NCI-H128 (cell line): ENCODE data around the gene C16orf78.

Experiments used
- DNase-seq: peaks from one replicate; lab custom pipeline; 2025; ENCODE audit not compliant: unreplicated experiment; lab: John Stamatoyannopoulos, UW

C16orf78 gene

GRCh38 chr16:49428808-49429207 is 55.2 kb downstream of the C16orf78 start:
- no peak for DNase-seq

- DNase-seq, result no peak
These were observed 57.4 kb downstream of the C16orf78 start for GRCh38 chr16:49431040-49431439.

GRCh38 chr16:49431591-49432290 is 58.1 kb downstream of the C16orf78 start:
- DNase-seq, result no peak

GRCh38 chr16:49434733-49435132 is 61.1 kb downstream of the C16orf78 start:
- no peak for DNase-seq

DNA sequence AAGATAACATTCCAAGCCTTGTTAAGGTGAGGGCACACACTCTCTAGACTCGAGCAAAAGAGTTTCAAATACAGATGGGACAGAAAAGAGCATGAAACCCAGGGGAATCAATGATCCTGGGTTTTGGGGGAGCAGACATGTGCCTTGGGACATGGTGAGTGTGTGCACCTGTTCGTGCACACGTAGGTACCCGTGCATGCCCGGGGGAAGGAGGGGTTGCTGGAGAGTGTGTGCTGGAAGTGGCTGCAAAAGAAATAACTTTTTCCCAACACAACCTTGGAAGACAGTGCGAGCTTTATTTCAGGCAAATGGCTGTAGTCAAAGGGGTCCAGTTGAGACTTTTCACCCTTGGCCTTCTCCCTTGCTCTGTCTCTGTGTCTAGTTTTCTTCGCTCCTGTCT is 62.6 kb downstream of the C16orf78 start:
- no peak for DNase-seq

- DNase-seq, result no peak
These were observed 63.7 kb downstream of the C16orf78 start for GRCh38 chr16:49437344-49437743.

DNA sequence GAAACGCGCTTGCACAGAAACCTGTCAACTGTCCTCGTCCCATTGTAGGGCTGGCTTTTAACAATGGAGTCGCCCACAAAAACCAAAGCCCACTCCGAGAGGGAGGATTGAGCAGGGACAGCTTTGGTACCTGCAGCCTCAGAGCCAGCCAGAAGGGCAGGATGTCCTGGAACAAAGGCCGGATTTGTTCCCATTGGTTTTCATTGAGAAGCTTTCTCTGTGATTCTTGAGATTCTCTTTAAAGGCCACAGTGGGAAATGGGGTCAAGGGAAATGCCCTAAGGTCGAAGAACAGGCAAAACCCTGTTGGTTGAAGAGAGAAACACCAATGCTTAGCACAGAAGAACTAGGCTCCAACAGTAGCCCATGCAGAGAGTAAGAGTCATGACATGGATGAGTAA is 65.4 kb downstream of the C16orf78 start:
- no peak for DNase-seq

GRCh38 chr16:49439676-49440075 is 66.1 kb downstream of the C16orf78 start:
- no peak for DNase-seq

- no peak for DNase-seq
These were observed 66.8 kb downstream of the C16orf78 start for GRCh38 chr16:49440156-49441065.

DNA sequence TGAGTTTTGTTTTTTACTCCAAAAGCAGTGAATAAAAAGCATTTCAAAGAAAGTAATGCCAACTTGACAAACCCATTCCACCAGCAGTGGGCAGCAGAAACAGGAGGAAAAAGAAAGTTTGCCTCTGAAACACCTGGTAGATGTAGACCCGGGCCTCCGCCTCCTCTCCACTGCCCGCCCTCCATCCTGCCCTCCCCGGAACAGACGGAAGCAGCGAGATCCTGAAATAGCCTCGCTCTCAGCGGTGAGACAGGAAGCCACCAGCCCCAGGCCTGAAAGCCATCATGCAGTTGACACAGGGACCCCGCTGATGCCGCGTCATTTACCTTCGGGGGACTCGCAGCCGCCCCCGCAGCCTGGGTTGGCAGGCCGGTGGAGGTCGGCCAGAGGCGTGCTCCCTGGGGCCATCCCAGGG is 67.8 kb downstream of the C16orf78 start:
- DNase-seq, result no peak

GRCh38 chr16:49442805-49443204 is 69.2 kb downstream of the C16orf78 start:
- DNase-seq, result no peak

- DNase-seq, result no peak
These were observed 70.0 kb downstream of the C16orf78 start for GRCh38 chr16:49443576-49443975.

- DNase-seq, result no peak
These were observed 73.2 kb downstream of the C16orf78 start for GRCh38 chr16:49446805-49447204.
